Measurements from ENCODE around the gene ADGRB3. TPM values are rescaled to one million over a fixed set of nuclear protein-coding genes. Genes with fewer than 3 reads are reported as not detected.

Gene ADGRB3
- total RNA-seq, 1 experiment from 2014 or later = 0.09 TPM

DNA sequence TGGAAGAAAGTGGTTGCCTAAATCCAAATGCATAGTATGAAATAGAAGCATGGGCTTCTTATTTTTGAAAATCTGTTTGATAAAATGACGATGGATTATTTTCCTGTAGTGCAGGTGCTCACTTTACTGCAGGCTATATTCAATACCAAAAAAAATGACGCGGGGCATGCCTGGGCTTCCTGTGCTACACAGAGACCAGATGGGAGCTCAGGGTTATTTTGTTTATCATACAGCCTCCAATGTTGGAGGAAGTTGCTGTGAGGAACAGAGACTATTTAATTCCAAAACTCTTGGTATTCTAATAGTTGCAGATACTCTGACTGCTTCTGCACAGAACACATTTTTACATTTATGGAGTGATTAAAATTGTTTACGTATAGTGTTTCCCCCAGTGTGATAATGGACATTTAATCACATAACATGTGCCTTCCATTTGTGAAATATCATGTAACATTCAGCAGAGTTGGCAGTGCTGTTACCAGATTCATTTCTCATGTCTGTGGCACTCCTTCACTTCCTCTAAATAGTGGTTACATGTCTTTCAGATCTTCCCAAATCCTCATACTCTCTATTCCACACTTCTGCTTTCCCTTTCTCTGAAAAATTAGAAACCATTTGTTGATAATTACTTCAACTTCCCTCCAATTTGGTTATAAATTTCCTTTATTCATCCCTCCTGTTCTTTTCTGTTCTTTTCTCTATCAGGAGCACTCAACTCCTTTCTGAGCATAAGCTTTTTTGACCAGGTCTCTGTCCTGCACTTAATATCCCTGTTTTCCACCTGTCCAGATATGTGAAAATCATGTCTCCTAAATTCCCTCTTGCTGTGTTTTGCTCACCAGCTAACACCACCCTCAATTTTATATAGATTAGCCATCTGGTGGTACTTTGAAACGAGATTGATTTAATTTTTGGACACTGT, 121.6 kb downstream of the ADGRB3 start:
- Mint-ChIP-seq H3K9me3 (ENCODE audit: low read depth, unreplicated experiment) (no peaks in the 10 kb centered on the region), H3K36me3 (ENCODE audit: insufficient read depth, unreplicated experiment) (no peaks in the 10 kb centered on the region), H3K27me3 (ENCODE audit: unreplicated experiment) (no peaks in the 10 kb centered on the region), H3K27ac (ENCODE audit: unreplicated experiment) (no peak overlapping the region), H3K4me3 (ENCODE audit: low read depth, unreplicated experiment) (no peak overlapping the region), H3K4me1 (ENCODE audit: low read depth, unreplicated experiment) (no peaks in the 10 kb centered on the region)
- BruUV-seq (replicated peaks) = no TSS peak
- CTCF ChIA-PET = no interaction called here
- intact Hi-C loops (cut with micrococcal nuclease; ENCODE audit: unreplicated experiment) = no loop called here
- TF ChIP-seq, protein P1, sequence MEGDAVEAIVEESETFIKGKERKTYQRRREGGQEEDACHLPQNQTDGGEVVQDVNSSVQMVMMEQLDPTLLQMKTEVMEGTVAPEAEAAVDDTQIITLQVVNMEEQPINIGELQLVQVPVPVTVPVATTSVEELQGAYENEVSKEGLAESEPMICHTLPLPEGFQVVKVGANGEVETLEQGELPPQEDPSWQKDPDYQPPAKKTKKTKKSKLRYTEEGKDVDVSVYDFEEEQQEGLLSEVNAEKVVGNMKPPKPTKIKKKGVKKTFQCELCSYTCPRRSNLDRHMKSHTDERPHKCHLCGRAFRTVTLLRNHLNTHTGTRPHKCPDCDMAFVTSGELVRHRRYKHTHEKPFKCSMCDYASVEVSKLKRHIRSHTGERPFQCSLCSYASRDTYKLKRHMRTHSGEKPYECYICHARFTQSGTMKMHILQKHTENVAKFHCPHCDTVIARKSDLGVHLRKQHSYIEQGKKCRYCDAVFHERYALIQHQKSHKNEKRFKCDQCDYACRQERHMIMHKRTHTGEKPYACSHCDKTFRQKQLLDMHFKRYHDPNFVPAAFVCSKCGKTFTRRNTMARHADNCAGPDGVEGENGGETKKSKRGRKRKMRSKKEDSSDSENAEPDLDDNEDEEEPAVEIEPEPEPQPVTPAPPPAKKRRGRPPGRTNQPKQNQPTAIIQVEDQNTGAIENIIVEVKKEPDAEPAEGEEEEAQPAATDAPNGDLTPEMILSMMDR (IDR thresholded peaks at IDR 0.05; ENCODE audit: unreplicated experiment) = no peak
- DNase-seq = no peak

DNA sequence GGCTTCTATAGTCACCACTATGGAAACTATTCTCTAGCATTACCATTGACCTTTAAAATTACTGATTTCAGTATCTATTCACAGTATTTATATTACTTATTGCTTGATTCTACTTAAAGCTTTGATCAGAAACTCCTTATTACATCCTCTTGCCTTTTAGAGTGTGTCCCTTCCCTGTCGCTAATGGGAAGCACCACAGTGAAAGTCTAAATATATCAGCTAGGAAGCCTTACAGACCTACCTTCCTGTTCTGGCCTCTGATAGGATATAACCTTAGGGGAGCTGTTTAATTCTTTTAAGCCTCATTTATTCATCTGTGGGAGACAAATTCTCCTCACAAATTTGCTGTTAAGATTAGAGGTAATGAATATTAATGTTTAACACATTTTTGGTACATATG, 122.7 kb downstream of the ADGRB3 start:
- H3K27me3 Mint-ChIP-seq (ENCODE audit: unreplicated experiment) = no peaks in the 10 kb centered on the region
- no peak for DNase-seq
- no peaks in the 10 kb centered on the region for H3K9me3 Mint-ChIP-seq (ENCODE audit: low read depth, unreplicated experiment)
- H3K27ac Mint-ChIP-seq (ENCODE audit: unreplicated experiment) = no peak overlapping the region
- TF ChIP-seq, protein P1 (IDR thresholded peaks at IDR 0.05; ENCODE audit: unreplicated experiment) = no peak
- H3K36me3 Mint-ChIP-seq (ENCODE audit: insufficient read depth, unreplicated experiment) = no peaks in the 10 kb centered on the region
- intact Hi-C loops (cut with micrococcal nuclease; ENCODE audit: unreplicated experiment) = no loop called here
- no peak overlapping the region for H3K4me3 Mint-ChIP-seq (ENCODE audit: low read depth, unreplicated experiment)
- no TSS peak for BruUV-seq (replicated peaks)
- CTCF ChIA-PET = no interaction called here
- H3K4me1 Mint-ChIP-seq (ENCODE audit: low read depth, unreplicated experiment) = no peaks in the 10 kb centered on the region

DNA sequence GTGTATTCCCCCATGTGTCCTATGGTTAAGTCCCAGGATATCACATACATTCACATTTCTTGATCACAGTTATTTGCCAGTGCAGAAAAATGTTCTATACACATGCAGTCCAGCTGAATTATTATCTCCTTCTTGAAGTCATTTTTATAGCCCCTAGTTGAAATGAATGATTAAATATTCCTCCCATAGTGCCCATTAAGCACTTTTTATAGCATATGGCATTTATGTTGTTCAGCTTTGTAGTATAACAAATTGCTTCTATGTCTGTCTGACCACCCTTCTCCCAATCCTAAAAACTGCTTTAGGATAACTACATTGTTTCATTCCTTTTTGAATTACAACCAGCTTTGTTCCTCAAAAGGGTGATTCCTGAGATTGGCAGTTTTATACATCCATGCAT, 123.5 kb downstream of the ADGRB3 start:
- no peaks in the 10 kb centered on the region for H3K4me1 Mint-ChIP-seq (ENCODE audit: low read depth, unreplicated experiment)
- H3K27ac Mint-ChIP-seq (ENCODE audit: unreplicated experiment) = no peak overlapping the region
- no peaks in the 10 kb centered on the region for H3K36me3 Mint-ChIP-seq (ENCODE audit: insufficient read depth, unreplicated experiment)
- H3K27me3 Mint-ChIP-seq (ENCODE audit: unreplicated experiment) = no peaks in the 10 kb centered on the region
- DNase-seq = no peak
- H3K9me3 Mint-ChIP-seq (ENCODE audit: low read depth, unreplicated experiment) = no peaks in the 10 kb centered on the region
- no peak overlapping the region for H3K4me3 Mint-ChIP-seq (ENCODE audit: low read depth, unreplicated experiment)
- intact Hi-C loops (cut with micrococcal nuclease; ENCODE audit: unreplicated experiment) = no loop called here
- BruUV-seq (replicated peaks) = no TSS peak
- CTCF ChIA-PET = no interaction called here
- TF ChIP-seq, protein P1 (IDR thresholded peaks at IDR 0.05; ENCODE audit: unreplicated experiment) = no peak

DNA sequence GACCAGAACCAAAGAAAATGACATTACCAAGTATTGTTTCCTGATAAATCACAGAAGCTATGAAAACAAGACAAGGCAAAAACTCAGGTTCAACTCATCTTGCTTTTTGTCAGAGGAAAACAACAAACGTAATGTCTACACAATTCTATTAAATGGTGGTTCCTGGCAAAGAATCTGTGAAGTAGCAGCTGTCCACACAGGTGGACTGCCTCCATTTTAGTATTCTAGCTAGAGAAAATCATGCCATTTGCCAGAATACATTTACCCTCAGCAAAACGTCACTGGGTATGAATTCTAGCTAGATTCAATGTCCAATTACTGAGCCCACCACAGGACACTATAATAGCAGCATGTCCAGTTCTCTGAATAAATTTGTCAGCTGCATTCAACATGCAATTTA, 125.4 kb downstream of the ADGRB3 start:
- Mint-ChIP-seq H3K9me3 (ENCODE audit: low read depth, unreplicated experiment) (no peaks in the 10 kb centered on the region), H3K4me3 (ENCODE audit: low read depth, unreplicated experiment) (no peak overlapping the region), H3K27me3 (ENCODE audit: unreplicated experiment) (no peaks in the 10 kb centered on the region), H3K27ac (ENCODE audit: unreplicated experiment) (no peak overlapping the region), H3K36me3 (ENCODE audit: insufficient read depth, unreplicated experiment) (no peaks in the 10 kb centered on the region), H3K4me1 (ENCODE audit: low read depth, unreplicated experiment) (no peaks in the 10 kb centered on the region)
- TF ChIP-seq, protein P1 (IDR thresholded peaks at IDR 0.05; ENCODE audit: unreplicated experiment) = no peak
- no TSS peak for BruUV-seq (replicated peaks)
- intact Hi-C loops (cut with micrococcal nuclease; ENCODE audit: unreplicated experiment) = no loop called here
- CTCF ChIA-PET = no interaction called here
- no peak for DNase-seq

Data from Calu3 (cell line).